Sigmoid colon (tissue), 4 donors: Measurements from ENCODE around the gene AQP11.

Experiments used
- CTCF ChIP-seq, 4 experiments: fragments of 450-650 bp in 3 of 4; fragments of 200-600 bp in 1 of 4; IDR thresholded peaks; one replicate each; pipeline ENCODE4 v1.5.1; 2016 to 2019; ENCODE audit warnings: antibody characterized with exemption in 4 of 4, mild to moderate bottlenecking in 3 of 4, moderate library complexity in 2 of 4
- EP300 ChIP-seq, 4 donors: sonication (generic); formaldehyde crosslinking; IDR thresholded peaks; one replicate each; pipeline ENCODE4 v1.6.1; 2017; ENCODE audit warnings: antibody characterized with exemption in 4 of 4

- TF ChIP-seq CTCF (IDR thresholded peaks at IDR 0.05) = no peak
- TF ChIP-seq EP300 (IDR thresholded peaks at IDR 0.05) = no peak
These were observed 65.1 kb downstream of the AQP11 start for GRCh38 chr11:77654770-77655434.
